A549 (cell line): ENCODE results near the gene NGEF. TPM values are rescaled to one million over a fixed set of nuclear protein-coding genes. Genes with fewer than 3 reads are reported as not detected.

Source experiments
- ATAC-seq, 2 experiments: fragments of 200-7000 bp in 1 of 2; fragments of >200 bp in 1 of 2; cut with Nextera tagmentation in 1 of 2; cut with Tn5 transposase in 1 of 2; 3 replicates each; pipeline versions ENCODE4 v1.8.0 to v1.9.1; 2018 to 2020; ENCODE audit warnings: mild to moderate bottlenecking in 1 of 2, moderate library complexity in 1 of 2
- CTCF ChIA-PET: fragments of 300-600 bp; sonication (Branson Sonifier 250); formaldehyde crosslinking; extraction: SDS; loops from one replicate; lab custom pipeline; 2021; ENCODE audit warnings: antibody characterized with exemption, inconsistent platforms; lab: Yijun Ruan, JAX
- POLR2A ChIA-PET: fragments of 350-600 bp; formaldehyde crosslinking; extraction: SDS; loops from one replicate; lab custom pipeline; 2021; ENCODE audit warnings: antibody characterized with exemption, inconsistent platforms; lab: Yijun Ruan, JAX
- DNase-seq, 2 experiments: peaks; one replicate each; pipeline versions ENCODE4 v3.0.0 to v3.0.0-alpha.2; 2011 to 2016; ENCODE audit warnings: low read depth in 1 of 2, low spot score in 1 of 2
- FAIRE-seq: peaks from 2 replicates; lab custom pipeline; 2011; peaks lifted over from hg19 to GRCh38; lab: Jason Lieb, UNC
- H3K27ac ChIP-seq, 2 experiments: fragments of >200 bp; sonication (Bioruptor Twin); formaldehyde crosslinking; 3 replicates each; pipeline ENCODE4 v1.5.1; 2016 to 2017
- H3K4me1 ChIP-seq: fragments of >200 bp; sonication (Bioruptor Twin); formaldehyde crosslinking; 3 replicates; pipeline ENCODE4 v1.6.1; 2016
- H3K4me2 ChIP-seq: fragments of >200 bp; sonication (Bioruptor Twin); formaldehyde crosslinking; 3 replicates; pipeline ENCODE4 v1.6.1; 2016
- H3K4me3 ChIP-seq: fragments of >200 bp; sonication (Bioruptor Twin); formaldehyde crosslinking; 3 replicates; pipeline ENCODE4 v1.5.1; 2016
- H3K9me3 ChIP-seq: fragments of >200 bp; sonication (Bioruptor Twin); formaldehyde crosslinking; 3 replicates; pipeline ENCODE4 v1.6.1; 2016
- BHLHE40 ChIP-seq: IDR thresholded peaks from 2 replicates; pipeline ENCODE4 v1.6.1; 2012; ENCODE audit warnings: low read depth, low read length, inconsistent platforms
- CEBPB ChIP-seq, 2 experiments: fragments of >200 bp in 1 of 2; sonication (Bioruptor Twin) in 1 of 2; formaldehyde crosslinking in 1 of 2; IDR thresholded peaks; 2 replicates each; pipeline ENCODE4 v1.6.1; 2012 to 2016
- EHF ChIP-seq: fragments of 250-450 bp; sonication (Bioruptor Pico); IDR thresholded peaks from 2 replicates; pipeline ENCODE4 v1.5.0; 2020; ENCODE audit warnings: mild to moderate bottlenecking
- EHMT2 ChIP-seq: fragments of 200-600 bp; sonication (generic); IDR thresholded peaks from 2 replicates; pipeline ENCODE4 v1.6.1; 2016; ENCODE audit warnings: antibody characterized with exemption, low read depth, mild to moderate bottlenecking, moderate library complexity
- FOSB ChIP-seq: fragments of 250-450 bp; sonication (Bioruptor Pico); IDR thresholded peaks from 2 replicates; pipeline ENCODE4 v1.5.0; 2020; ENCODE audit warnings: mild to moderate bottlenecking, moderate library complexity
- FOSL2 ChIP-seq, 2 experiments: fragments of 450-650 bp in 1 of 2; fragments of >200 bp in 1 of 2; sonication (Bioruptor Twin) in 1 of 2; formaldehyde crosslinking; IDR thresholded peaks; 2 replicates each; pipeline versions ENCODE4 v1.5.0 to v1.6.1; 2016 to 2020; ENCODE audit warnings: mild to moderate bottlenecking in 1 of 2, moderate library complexity in 1 of 2
- HDAC2 ChIP-seq: fragments of 200-600 bp; sonication (generic); IDR thresholded peaks from 2 replicates; pipeline ENCODE4 v1.6.1; 2016
- KDM5A ChIP-seq: fragments of 200-600 bp; sonication (generic); IDR thresholded peaks from 2 replicates; pipeline ENCODE4 v1.6.1; 2016; ENCODE audit warnings: antibody characterized with exemption, mild to moderate bottlenecking
- MYC ChIP-seq: IDR thresholded peaks from 2 replicates; pipeline ENCODE4 v1.6.1; 2012; ENCODE audit warnings: mild to moderate bottlenecking, inconsistent platforms, low read length, improper control_type of control experiment, borderline replicate concordance
- NFE2L2 ChIP-seq: fragments of 150-350 bp; conservative IDR thresholded peaks from 2 replicates; pipeline ENCODE4 v1.6.1; 2014; ENCODE audit warnings: low read length
- NR3C1 ChIP-seq: fragments of >200 bp; sonication (Bioruptor Twin); formaldehyde crosslinking; IDR thresholded peaks from 3 replicates; pipeline ENCODE4 v1.6.1; 2017
- RAD21 ChIP-seq, 2 experiments: fragments of >200 bp in 1 of 2; sonication (Bioruptor Twin) in 1 of 2; formaldehyde crosslinking in 1 of 2; IDR thresholded peaks in 1 of 2; conservative IDR thresholded peaks in 1 of 2; 2 replicates in 1 of 2; 3 replicates in 1 of 2; pipeline ENCODE4 v1.6.1; 2012 to 2018; ENCODE audit warnings: inconsistent platforms in 1 of 2
- RARB ChIP-seq: fragments of 250-450 bp; sonication (Bioruptor Pico); IDR thresholded peaks from 2 replicates; pipeline ENCODE4 v1.8.0; 2021; ENCODE audit warnings: mild to moderate bottlenecking, moderate library complexity
- RCOR1 ChIP-seq: fragments of 150-350 bp; IDR thresholded peaks from 2 replicates; pipeline ENCODE4 v1.6.1; 2014; ENCODE audit warnings: antibody characterized with exemption, low read length, low read depth
- SMC3 ChIP-seq: fragments of >200 bp; sonication (Bioruptor Twin); formaldehyde crosslinking; IDR thresholded peaks from 3 replicates; pipeline ENCODE4 v1.6.1; 2018; ENCODE audit warnings: inconsistent platforms
- SREBF2 ChIP-seq: fragments of 450-650 bp; IDR thresholded peaks from 2 replicates; pipeline ENCODE4 v1.6.1; 2014; ENCODE audit warnings: mild to moderate bottlenecking, moderate library complexity
- TFCP2L1 ChIP-seq: fragments of 250-450 bp; sonication (Bioruptor Pico); IDR thresholded peaks from 2 replicates; pipeline ENCODE4 v1.5.0; 2021; ENCODE audit warnings: mild to moderate bottlenecking
- ZC3H11A ChIP-seq: fragments of 450-650 bp; IDR thresholded peaks from 2 replicates; pipeline ENCODE4 v1.6.1; 2014; ENCODE audit warnings: antibody characterized with exemption, mild to moderate bottlenecking
- WGBS: methylation state at CpG from one replicate; pipeline ENCODE4 v1.1.6; 2017; ENCODE audit errors: missing lambda C conversion rate; 5-methylcytosine and 5-hydroxymethylcytosine counted together
- polyA plus RNA-seq, 4 experiments: library from polyadenylated mRNA; depleted of rRNA in 3 of 4; stranded (reverse); fragments of >200 nt; fragmentation: RNase III in 1 of 4; extraction: RNeasy Plus Mini Kit Qiagen cat#74134 plus additional on column Dnase treatment in 1 of 4; gene quantifications; 2 replicates in 3 of 4; 3 replicates in 1 of 4; pipeline ENCODE4 v1.2.3, GENCODE V29; 2011 to 2017
- TF ChIP-seq, protein P1 (sequence below): IDR thresholded peaks from 2 replicates; pipeline ENCODE4 v1.6.1; 2012
- TF ChIP-seq, protein P2 (sequence below): fragments of 250-450 bp; sonication (Bioruptor Pico); IDR thresholded peaks from 2 replicates; pipeline ENCODE4 v1.5.0; 2020; ENCODE audit warnings: low read depth, mild to moderate bottlenecking, moderate library complexity
- TF ChIP-seq, protein P3 (sequence below): fragments of >200 bp; sonication (Bioruptor Twin); formaldehyde crosslinking; IDR thresholded peaks from 2 replicates; pipeline ENCODE4 v1.6.1; 2016
- TF ChIP-seq, protein P4 (sequence below): IDR thresholded peaks from 2 replicates; pipeline ENCODE4 v1.6.1; 2012
- TF ChIP-seq, protein P5 (sequence below): IDR thresholded peaks from 2 replicates; pipeline ENCODE4 v1.6.1; 2012; ENCODE audit warnings: low read depth, borderline replicate concordance

The NGEF gene
- polyA plus RNA-seq, 2 of the 4 experiments (the other 2 are of a cell fraction), result 8.1 to 9.7 TPM

DNA sequence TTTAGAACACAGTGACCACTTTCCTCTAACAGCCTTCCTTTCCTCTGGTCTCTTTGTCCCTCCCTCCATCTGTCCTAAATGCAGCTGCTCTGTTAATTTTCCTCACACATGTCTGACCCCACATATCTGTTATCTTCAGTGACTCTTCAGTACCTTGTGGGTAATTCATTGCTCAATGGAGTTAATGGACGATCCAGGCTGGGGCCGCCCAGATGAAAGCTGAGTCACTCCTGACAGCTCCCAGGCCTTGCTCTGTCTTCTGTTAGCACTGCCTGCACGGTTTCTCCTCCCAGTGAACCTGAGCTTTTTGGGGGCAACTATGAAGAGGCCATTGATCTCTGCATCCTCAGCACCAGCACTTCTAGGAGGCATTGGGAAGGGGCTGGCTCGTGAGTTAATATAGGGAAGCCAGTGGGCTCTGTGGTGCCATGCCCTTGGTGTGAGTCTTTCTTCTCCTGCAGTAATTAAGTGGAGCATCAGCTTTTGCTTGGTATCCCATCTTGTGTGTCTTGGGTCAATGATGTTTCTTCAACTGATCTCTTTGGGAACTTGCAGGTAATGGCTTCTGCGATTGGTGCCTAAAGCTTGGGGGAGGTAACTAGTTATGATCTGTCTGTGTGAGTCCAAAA lies 75.7 kb downstream of the NGEF start:
- POLR2A ChIA-PET, result interaction anchor here (0.5 kb wide), 2 partner anchors 77 to 628 kb away, joined by 3 read pairs; no protein-coding TSS in a partner anchor
- 0 out of 3 replicates have a peak, but pooled peaks cover 3% of the 10 kb centered on the region for H3K9me3 ChIP-seq
- TF ChIP-seq CEBPB (IDR thresholded peaks at IDR 0.05) (peak in 1 of 2 experiments; percentile 37; a peak in 1 of 4 replicates), RARB (CRISPR knock-in tag) (no peak), EHMT2 (no peak), FOSL2 (IDR thresholded peaks at IDR 0.05) (no peak), FOSL2 (CRISPR knock-in tag; IDR thresholded peaks at IDR 0.05) (peak; percentile 38; the same call in 1 of the 2 replicates), NFE2L2 (0 out of 2 replicates have a peak, but pooled peaks have one; percentile 4), RCOR1 (no peak)
- TF ChIP-seq, protein P1, sequence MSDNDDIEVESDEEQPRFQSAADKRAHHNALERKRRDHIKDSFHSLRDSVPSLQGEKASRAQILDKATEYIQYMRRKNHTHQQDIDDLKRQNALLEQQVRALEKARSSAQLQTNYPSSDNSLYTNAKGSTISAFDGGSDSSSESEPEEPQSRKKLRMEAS, result no peak
- 40% methylated on average over 5 of the region's 5 CpGs for WGBS
- CTCF ChIA-PET, result interaction anchor here (0.5 to 1.2 kb wide), 3 partner anchors 8 to 284 kb away, joined by 3 to 4 read pairs (median 3); no protein-coding TSS in a partner anchor
- ATAC-seq (peak; percentile 95 to 99), DNase-seq (peak; percentile 52 to 55), FAIRE-seq (no peak)
- no peak overlapping the region for H3K4me3 ChIP-seq
- peaks cover 12% of the 10 kb centered on the region for H3K4me1 ChIP-seq
- H3K27ac ChIP-seq, result peak overlapping the region; percentile 54 to 74
- peak overlapping the region; percentile 47 for H3K4me2 ChIP-seq

DNA sequence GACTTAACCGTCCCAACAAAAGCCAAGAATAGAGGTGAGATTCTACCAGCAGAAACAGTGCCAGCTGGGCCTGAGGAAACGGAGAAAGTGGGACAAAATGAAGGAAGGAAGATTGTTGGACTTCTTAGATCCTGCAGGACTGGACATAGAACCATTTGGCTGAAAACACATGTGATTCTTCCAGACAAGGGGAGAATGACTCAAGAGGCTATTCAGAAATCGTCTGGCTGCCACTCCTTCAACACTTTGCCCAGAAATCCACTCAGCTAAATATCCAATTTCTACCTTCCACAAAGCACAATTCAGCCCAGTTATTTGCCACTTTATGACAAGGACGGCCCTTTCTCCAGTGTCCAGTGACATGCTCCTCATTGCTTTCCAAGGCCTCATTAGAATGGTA lies 81.4 kb downstream of the NGEF start:
- TF ChIP-seq ZC3H11A (no peak), RAD21 (conservative IDR thresholded peaks at IDR 0.05 in 1 of 2, IDR thresholded peaks at IDR 0.05 in 1 of 2) (no peak), MYC (no peak), HDAC2 (no peak), TFCP2L1 (CRISPR knock-in tag) (no peak), EHF (CRISPR knock-in tag) (no peak), KDM5A (no peak), RARB (CRISPR knock-in tag) (no peak), SMC3 (no peak), SREBF2 (no peak), FOSB (CRISPR knock-in tag) (no peak), NR3C1 (no peak), BHLHE40 (no peak)
- TF ChIP-seq, protein P2, sequence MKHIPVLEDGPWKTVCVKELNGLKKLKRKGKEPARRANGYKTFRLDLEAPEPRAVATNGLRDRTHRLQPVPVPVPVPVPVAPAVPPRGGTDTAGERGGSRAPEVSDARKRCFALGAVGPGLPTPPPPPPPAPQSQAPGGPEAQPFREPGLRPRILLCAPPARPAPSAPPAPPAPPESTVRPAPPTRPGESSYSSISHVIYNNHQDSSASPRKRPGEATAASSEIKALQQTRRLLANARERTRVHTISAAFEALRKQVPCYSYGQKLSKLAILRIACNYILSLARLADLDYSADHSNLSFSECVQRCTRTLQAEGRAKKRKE, result no peak
- TF ChIP-seq, protein P3, sequence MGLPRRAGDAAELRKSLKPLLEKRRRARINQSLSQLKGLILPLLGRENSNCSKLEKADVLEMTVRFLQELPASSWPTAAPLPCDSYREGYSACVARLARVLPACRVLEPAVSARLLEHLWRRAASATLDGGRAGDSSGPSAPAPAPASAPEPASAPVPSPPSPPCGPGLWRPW, result no peak
- TF ChIP-seq, protein P4, sequence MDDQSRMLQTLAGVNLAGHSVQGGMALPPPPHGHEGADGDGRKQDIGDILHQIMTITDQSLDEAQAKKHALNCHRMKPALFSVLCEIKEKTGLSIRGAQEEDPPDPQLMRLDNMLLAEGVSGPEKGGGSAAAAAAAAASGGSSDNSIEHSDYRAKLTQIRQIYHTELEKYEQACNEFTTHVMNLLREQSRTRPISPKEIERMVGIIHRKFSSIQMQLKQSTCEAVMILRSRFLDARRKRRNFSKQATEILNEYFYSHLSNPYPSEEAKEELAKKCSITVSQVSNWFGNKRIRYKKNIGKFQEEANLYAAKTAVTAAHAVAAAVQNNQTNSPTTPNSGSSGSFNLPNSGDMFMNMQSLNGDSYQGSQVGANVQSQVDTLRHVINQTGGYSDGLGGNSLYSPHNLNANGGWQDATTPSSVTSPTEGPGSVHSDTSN, result no peak
- TF ChIP-seq, protein P5, sequence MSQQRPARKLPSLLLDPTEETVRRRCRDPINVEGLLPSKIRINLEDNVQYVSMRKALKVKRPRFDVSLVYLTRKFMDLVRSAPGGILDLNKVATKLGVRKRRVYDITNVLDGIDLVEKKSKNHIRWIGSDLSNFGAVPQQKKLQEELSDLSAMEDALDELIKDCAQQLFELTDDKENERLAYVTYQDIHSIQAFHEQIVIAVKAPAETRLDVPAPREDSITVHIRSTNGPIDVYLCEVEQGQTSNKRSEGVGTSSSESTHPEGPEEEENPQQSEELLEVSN, result no peak

More for the DNA sequence above, 81.4 kb downstream of the NGEF start:
- ATAC-seq, result no peak
- no peaks in the 10 kb centered on the region for H3K9me3 ChIP-seq
- H3K4me1 ChIP-seq, result peaks cover 9% of the 10 kb centered on the region; the same call in 1 of the 3 replicates
- POLR2A ChIA-PET, result no interaction called here
- 67% methylated on average over 4 of the region's 4 CpGs for WGBS
- no peak for FAIRE-seq
- CTCF ChIA-PET, result interaction anchor here (0.6 to 3.6 kb wide), 2 partner anchors 97 to 218 kb away, joined by 5 to 9 read pairs; no protein-coding TSS in a partner anchor
- H3K4me2 ChIP-seq, result no peak overlapping the region
- no peak overlapping the region for H3K4me3 ChIP-seq
- H3K27ac ChIP-seq, result no peak overlapping the region
- no peak for DNase-seq
